ENCODE results near the gene HLA-DQB1.
A peak's percentile ranks its signal among the peaks of the same experiment; 100 is the strongest.
"Not testable (repeated sequence)": the region's sequence is repeated elsewhere in the genome, so short reads cannot be mapped to it uniquely, and the experiment has no call there.

The HLA-DQB1 gene

GRCh38 chr6:32659856-32660595, 6.4 kb downstream of the HLA-DQB1 start:
- DNase-seq = no peak

DNA sequence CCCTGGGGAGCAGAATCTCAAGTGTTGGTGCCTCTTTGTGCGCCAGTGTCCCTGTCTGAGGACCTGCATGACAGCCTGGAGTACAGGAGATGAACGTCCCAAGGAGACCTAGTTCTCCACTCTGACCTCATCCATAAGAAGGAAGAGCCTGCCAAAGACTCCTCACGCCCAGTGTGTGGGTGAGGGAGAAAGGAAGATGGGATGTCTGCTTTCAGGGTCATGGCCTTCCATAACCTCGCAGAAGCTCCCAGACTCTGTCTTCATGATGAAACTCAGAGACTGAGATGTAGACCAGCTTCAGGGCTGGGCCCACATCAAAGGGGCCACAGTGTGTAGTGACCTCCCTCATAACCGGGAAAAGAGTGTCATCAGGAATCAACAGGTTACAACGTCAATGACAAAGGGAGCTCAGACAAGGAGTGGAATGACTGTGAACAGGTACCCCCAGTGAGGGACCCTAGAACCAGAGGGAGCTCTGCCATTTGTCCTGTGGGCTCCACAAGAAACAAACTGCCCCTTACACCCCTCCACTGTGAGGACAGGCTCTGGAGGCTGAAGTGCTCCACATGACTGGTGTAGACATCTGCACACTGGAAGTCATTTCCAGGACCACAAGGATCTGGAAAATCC, 8.1 kb downstream of the HLA-DQB1 start:
- no peak for DNase-seq

GRCh38 chr6:32657819-32658218, 8.6 kb downstream of the HLA-DQB1 start:
- DNase-seq = not testable (repeated sequence)

DNA sequence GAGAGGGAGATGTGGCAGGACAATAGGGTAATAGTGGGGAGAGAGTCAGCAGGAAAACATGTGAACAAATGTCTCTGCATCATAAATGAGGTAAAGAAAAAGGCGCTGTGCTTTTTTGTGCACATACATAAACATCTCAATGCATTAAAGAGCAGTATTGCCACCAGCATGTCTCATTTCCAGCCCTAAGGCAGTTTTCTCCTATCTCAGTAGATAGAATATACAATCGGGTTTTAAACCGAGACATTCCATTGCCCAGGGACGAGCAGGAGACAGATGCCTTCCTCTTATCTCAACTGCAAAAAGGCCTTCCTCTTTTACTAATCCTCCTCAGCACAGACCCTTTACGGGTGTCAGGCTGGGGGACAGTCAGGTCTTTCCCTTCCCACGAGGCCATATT, 9.1 kb downstream of the HLA-DQB1 start:
- not testable (repeated sequence) for DNase-seq

DNA sequence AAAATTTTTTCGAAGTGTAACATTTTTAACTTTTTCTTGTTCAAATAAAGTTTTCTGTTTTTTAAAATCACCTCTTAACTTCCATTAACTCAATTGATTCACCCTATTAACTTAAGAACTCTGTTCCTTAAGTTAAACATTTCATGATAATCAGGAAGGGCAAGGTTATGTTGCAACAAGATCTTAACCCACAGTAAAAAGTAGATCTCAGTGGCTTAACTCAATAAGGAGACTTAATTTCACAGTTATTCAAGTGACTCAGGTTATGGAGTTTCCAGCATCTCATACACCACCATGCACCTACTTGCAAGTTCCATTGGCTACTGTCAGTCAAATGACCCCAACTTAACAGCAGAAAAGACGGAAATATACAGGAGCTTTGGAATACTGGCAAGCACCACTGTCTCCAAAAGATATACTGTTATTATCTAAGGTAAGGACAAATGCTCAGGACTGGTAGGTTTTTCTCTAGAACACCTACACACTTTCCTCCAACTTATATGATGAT, 11.2 kb downstream of the HLA-DQB1 start:
- DNase-seq = no peak

DNA sequence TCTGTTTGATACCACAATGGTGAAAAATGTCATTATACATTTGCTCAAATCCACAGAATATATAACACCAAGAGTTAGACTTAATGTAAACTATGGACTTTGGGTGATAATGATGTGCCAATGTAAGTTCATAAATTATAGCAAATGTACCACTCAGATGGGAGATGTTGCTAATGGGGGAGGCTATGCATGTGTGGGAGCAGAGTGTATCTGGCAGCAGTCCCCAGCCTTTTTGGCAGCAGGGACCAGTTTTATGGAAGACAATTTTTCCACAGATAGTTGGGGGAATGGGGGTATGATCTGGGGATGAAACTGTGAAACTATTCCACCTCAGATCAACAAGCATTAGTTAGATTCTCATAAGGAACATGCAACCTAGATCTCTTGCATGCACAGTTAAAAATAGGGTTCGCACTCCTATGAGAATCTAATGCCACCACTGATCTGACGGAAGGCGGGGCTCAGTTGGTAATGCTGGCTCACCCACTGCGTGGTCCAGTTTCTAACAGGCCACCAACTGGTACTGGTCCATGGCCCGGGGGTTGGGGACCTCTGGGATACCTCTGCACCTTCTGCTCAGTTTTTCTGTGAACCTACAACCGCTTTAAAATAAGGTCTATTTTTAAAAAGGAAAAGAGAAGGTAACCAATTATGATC, 21.3 kb downstream of the HLA-DQB1 start:
- DNase-seq = no peak

- no peak for DNase-seq
Observed at GRCh38 chr6:32643904-32644303, 22.6 kb downstream of the HLA-DQB1 start.

- DNase-seq = no peak
Observed at GRCh38 chr6:32642720-32643106, 23.7 kb downstream of the HLA-DQB1 start.

GRCh38 chr6:32641785-32642719, 24.4 kb downstream of the HLA-DQB1 start:
- DNase-seq = not testable (repeated sequence)

DNA sequence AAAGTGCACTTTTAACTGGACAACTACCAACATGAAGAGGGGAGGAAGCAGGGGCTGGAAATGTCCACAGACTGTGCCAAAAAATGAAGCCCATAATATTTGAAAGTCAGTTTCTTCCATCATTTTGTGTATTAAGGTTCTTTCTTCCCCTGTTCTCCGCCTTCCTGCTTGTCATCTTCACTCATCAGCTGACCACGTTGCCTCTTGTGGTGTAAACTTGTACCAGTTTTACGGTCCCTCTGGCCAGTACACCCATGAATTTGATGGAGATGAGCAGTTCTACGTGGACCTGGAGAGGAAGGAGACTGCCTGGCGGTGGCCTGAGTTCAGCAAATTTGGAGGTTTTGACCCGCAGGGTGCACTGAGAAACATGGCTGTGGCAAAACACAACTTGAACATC, 25.3 kb downstream of the HLA-DQB1 start:
- DNase-seq = no peak

- no peak for DNase-seq
Observed at GRCh38 chr6:32639440-32640394, 26.7 kb downstream of the HLA-DQB1 start.

DNA sequence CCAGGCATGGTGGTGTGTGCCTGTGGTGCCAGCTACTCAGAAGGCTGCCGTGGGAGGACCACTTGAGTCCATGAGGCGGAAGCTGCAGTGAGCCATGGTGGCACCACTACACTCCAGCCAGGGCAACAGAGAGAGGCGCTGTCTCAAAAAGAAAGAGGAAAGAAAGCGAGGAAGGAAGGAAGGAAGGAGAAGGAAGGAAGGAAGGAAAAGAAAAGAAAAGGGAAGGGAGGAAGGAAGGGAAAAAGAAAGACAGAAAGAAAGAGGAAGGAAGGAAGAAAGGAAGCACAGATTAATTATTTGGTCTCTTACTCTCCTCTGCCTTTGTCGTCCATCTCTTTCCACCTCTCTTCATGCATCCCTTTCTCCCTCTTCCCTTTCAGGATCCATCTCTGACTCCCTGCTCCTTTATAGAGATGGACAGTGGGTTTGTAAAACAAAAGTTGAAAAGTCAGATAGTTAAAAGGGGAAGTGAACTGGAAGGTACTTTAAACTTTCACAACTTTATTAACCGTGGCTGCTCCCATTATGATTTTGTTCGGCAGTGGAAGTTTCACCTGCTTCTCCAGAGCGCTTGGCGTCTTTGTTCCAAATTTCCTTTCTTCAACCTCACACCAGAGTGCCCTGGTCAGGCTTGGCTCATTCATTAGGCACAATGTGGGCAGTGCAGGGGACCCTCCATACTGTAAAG, 27.8 kb downstream of the HLA-DQB1 start:
- DNase-seq = no peak

DNA sequence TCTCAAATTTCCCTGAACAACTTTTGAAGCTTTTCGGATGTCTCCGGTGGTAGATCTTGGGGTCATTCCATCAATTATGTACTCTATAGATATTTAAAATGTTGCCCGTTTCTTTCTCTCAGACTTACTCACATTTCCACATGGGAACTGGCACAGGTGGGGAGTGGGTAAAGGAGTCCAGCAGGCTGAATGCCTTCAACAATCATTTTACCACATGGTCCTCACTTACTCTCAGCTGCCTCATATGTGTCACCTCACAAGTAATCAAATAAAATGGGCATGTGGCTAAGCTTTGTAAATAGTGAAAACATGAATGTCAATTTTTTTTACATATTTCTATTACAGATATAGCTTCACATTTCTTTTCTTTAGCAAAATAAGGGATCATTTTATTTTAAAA, 28.6 kb downstream of the HLA-DQB1 start:
- DNase-seq = no peak

DNA sequence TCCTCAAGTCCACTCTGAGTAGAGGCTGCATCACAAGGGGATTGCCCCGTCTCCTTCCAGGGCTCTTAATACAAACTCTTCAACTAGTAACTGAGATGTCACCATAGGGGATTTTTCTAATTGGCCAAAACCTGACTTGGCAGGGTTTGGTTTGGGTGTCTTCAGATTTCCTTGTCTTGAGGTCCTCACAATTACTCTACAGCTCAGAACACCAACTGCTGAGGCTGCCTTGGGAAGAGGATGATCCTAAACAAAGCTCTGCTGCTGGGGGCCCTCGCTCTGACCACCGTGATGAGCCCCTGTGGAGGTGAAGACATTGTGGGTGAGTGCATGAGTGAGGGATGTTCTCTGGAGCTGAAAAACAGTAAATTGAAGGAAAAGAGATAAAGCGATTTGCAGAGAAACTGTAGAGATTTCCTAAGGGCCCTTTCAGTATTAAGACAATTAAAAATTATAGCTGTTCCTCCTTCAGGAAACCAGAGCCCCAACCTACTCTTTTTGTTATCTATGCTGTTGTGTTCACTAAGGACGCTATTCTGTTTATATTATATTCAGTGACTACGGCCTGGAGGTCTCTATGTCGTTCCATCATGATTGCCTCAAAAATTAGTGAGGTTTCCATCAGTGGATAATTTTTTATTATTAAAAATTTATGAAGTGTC, 29.1 kb downstream of the HLA-DQB1 start, which contains the start of gene HLA-DQA1:
Gene HLA-DQA1 (plus strand): TSS at position 188 of the 662 bp plus-strand sequence. CDS start 53 bp downstream, at position 241.
- DNase-seq = no peak

DNA sequence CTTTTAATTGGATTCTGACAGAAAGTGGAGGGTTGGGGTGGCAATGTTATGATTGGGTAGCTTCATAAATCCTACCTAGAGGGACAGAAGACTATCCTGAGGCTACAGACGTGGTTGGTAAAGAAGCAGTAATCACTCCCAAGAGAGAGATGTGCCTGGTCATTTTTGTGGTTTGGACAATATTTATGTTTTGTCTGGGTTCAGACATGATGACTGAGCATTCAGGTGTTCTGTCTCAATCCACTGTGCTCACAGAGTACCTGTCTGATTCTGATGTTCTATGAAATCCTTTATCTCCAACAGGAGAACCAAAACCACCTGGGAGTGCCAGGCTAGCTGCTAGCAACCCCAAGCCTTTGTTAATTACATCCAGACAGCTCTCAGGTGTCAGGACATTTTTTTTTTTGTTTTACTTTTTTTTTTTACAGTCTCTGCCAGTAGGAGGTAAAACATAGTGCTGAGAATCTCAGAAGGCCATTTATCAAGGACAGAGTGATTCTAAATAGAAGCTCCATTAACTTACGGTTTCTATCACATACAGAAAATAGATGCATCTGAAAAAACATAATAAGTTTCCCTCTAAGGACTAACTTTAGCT, 30.8 kb downstream of the HLA-DQB1 start:
- no peak for DNase-seq

DNA sequence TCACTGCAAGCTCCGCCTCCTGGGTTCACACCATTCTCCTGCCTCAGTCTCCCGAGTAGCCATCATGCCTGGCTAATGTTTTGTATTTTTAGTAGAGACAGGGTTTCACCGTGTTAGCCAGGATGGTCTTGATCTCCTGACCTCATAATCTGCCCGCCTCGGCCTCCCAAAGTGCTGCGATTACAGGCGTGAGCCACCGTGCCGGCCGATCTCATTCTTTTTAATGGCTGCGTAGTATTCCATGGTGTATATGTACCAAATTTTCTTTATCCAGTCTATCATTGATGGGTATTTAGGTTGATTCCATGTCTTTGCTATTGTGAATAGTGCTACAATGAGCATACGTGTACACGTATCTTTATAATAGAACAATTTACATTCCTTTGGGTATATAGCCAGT, 36.7 kb downstream of the HLA-DQB1 start:
- not testable (repeated sequence) for DNase-seq

DNA sequence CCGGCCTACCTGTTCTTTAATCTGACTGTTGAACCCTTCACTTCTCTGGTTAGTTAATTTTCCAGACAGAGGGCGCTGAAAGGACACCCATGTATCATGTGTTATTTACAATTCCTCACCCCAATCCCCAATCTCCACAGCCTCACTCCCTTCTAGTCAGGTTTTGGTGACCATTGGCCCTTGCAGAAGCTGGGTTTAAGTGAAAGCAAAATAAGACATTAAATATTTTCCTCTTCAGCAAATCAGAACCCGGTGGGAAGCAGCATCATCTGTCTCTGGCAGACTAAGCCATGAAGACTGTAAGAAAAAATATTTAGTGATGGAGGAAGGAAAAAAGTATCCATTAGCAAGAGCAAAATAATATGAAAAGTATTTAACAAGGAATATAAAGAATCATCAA, 38.6 kb downstream of the HLA-DQB1 start:
- DNase-seq = peak; percentile 1

- no peak for DNase-seq
Observed at GRCh38 chr6:32627249-32627648, 39.2 kb downstream of the HLA-DQB1 start.

DNA sequence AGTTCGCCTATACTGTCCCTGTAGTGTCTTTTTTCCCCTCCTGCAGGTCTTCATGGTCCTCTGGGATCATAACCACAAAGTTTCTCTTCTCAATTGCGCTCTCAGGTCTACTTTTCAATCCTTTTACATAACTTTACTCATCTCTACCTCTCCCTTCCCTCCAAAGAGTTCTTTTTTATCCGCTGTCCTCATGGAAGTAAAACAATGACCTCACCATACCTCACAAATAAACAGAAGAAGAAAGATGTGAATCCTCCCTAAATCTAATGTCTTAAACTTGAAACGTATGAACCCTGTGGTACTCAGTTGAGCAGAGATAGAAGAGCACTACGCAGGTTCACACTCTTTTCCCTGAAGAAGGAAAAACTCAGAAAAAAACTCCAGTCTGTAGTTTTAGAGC, 41.3 kb downstream of the HLA-DQB1 start:
- DNase-seq = no peak

DNA sequence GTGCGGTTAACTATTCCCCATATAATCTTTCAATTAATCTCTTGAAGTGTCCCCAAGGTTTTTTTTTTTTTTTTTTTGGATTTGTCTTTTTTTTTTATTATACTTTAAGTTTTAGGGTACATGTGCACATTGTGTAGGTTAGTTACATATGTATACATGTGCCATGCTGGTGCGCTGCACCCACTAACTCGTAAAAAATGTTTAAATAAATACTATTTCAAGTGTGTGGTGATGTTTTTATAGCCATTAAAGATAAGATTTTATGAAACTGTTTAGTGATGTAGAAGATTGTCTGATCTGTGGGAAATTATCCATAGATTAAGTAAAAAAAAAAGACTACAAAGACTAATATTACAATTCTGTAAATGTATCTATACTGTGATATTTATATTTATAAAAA, 41.9 kb downstream of the HLA-DQB1 start:
- DNase-seq = no peak
